Hepatocyte (in vitro differentiated cells): Measurements from ENCODE around the gene STAMBP. TPM values are rescaled to one million over a fixed set of nuclear protein-coding genes. Genes with fewer than 3 reads are reported as not detected.
"Not testable (repeated sequence)": the region's sequence is repeated elsewhere in the genome, so short reads cannot be mapped to it uniquely, and the experiment has no call there.

Experiments
- DNase-seq: peaks from one replicate; pipeline ENCODE4 v3.0.0-alpha.2; 2016; ENCODE audit warnings: low spot score
- H2AFZ ChIP-seq: fragments of 200-600 bp; sonication (generic); 2 replicates; pipeline ENCODE4 v1.6.0; 2016; ENCODE audit warnings: antibody characterized with exemption, mild to moderate bottlenecking
- H3K27ac ChIP-seq: fragments of 200-600 bp; sonication (generic); 2 replicates; pipeline ENCODE4 v1.5.1; 2016; ENCODE audit warnings: mild to moderate bottlenecking
- H3K27me3 ChIP-seq: fragments of 200-600 bp; sonication (generic); 2 replicates; pipeline ENCODE4 v1.6.1; 2016
- H3K36me3 ChIP-seq: fragments of 200-600 bp; sonication (generic); replicated peaks from 2 replicates; pipeline ENCODE4 v1.5.1; 2016; ENCODE audit warnings: low read depth; ENCODE audit not compliant: insufficient read depth
- H3K4me1 ChIP-seq: fragments of 200-600 bp; sonication (generic); 2 replicates; pipeline ENCODE4 v1.5.1; 2016; ENCODE audit warnings: mild to moderate bottlenecking, moderate library complexity; ENCODE audit not compliant: insufficient read depth
- H3K4me2 ChIP-seq: fragments of 200-600 bp; sonication (generic); 2 replicates; pipeline ENCODE4 v1.6.0; 2016
- H3K4me3 ChIP-seq: fragments of 200-600 bp; sonication (generic); 2 replicates; pipeline ENCODE4 v1.5.1; 2016; ENCODE audit warnings: mild to moderate bottlenecking
- H3K79me2 ChIP-seq: fragments of 200-600 bp; sonication (generic); 2 replicates; pipeline ENCODE4 v1.6.0; 2017; ENCODE audit warnings: mild to moderate bottlenecking
- H3K9me2 ChIP-seq: fragments of 200-600 bp; sonication (generic); replicated peaks from 2 replicates; pipeline ENCODE4 v1.6.0; 2017; ENCODE audit warnings: mild to moderate bottlenecking; ENCODE audit not compliant: insufficient read depth
- H3K9me3 ChIP-seq: fragments of 200-600 bp; sonication (generic); 2 replicates; pipeline ENCODE4 v1.5.1; 2016; ENCODE audit warnings: low read depth, mild to moderate bottlenecking
- H4K20me1 ChIP-seq: fragments of 200-600 bp; sonication (generic); 2 replicates; pipeline ENCODE4 v1.6.0; 2016; ENCODE audit warnings: mild to moderate bottlenecking; ENCODE audit not compliant: insufficient read depth, poor library complexity, severe bottlenecking
- CTCF ChIP-seq: fragments of 200-600 bp; sonication (generic); IDR thresholded peaks from 2 replicates; pipeline ENCODE4 v1.5.1; 2016; ENCODE audit warnings: antibody characterized with exemption, mild to moderate bottlenecking; ENCODE audit not compliant: poor library complexity
- EZH2 ChIP-seq: fragments of 200-600 bp; sonication (generic); IDR thresholded peaks from 2 replicates; pipeline ENCODE4 v1.6.1; 2016; ENCODE audit warnings: antibody characterized with exemption, mild to moderate bottlenecking, borderline replicate concordance
- EZH2phosphoT487 ChIP-seq: fragments of 200-600 bp; sonication (generic); IDR thresholded peaks from one replicate; pipeline ENCODE4 v1.6.1; 2018; ENCODE audit warnings: antibody characterized with exemption, mild to moderate bottlenecking, low read depth, moderate library complexity; ENCODE audit not compliant: unreplicated experiment, severe bottlenecking
- WGBS: methylation state at CpG from one replicate; pipeline ENCODE4 v1.1.6; 2016; ENCODE audit warnings: low lambda C conversion rate; ENCODE audit errors: missing lambda C conversion rate; 5-methylcytosine and 5-hydroxymethylcytosine counted together
- polyA plus RNA-seq: library from polyadenylated mRNA; unstranded; fragments of >200 nt; fragmentation: Nextera tagmentation; extraction: Ambion mirVana; gene quantifications from 2 replicates; pipeline ENCODE4 v1.2.1, GENCODE V29; 2016
- total RNA-seq: library from RNA; depleted of rRNA; stranded (reverse); fragments of >200 nt; gene quantifications from 2 replicates; pipeline ENCODE4 v1.2.3, GENCODE V29; 2014

STAMBP gene
- total RNA-seq: 34.3 and 55.2 TPM in 2 replicates
- 40.0 and 43.0 TPM in 2 replicates for polyA plus RNA-seq

GRCh38 chr2:73828818-73829570, at the start of gene STAMBP:
TSS of gene STAMBP (plus strand) at chr2:73828961. CDS start at chr2:73830857, 1,896 bp downstream.
- H3K9me3 ChIP-seq: no peaks in the 10 kb centered on the region
- H3K27ac ChIP-seq: peak within 1 kb of the TSS; percentile 94
- H3K4me2 ChIP-seq: peak within 1 kb of the TSS; percentile 91
- H3K4me3 ChIP-seq: peak within 1 kb of the TSS; percentile 59
- H3K36me3 ChIP-seq: no peaks in the 10 kb centered on the region
- TF ChIP-seq CTCF (no peak), EZH2phosphoT487 (no peak), EZH2 (no peak)
- no peaks in the 10 kb centered on the region for H3K27me3 ChIP-seq
- no peaks in the 10 kb centered on the region for H3K9me2 ChIP-seq
- peaks cover 46% of the 10 kb centered on the region for H3K79me2 ChIP-seq
- H4K20me1 ChIP-seq: no peaks in the 10 kb centered on the region
- peak within 1 kb of the TSS; percentile 81 for H2AFZ ChIP-seq
- peaks cover 6% of the 10 kb centered on the region for H3K4me1 ChIP-seq
- DNase-seq: peak; percentile 97
- 1% methylated on average over 47 of the region's 48 CpGs for WGBS

DNA sequence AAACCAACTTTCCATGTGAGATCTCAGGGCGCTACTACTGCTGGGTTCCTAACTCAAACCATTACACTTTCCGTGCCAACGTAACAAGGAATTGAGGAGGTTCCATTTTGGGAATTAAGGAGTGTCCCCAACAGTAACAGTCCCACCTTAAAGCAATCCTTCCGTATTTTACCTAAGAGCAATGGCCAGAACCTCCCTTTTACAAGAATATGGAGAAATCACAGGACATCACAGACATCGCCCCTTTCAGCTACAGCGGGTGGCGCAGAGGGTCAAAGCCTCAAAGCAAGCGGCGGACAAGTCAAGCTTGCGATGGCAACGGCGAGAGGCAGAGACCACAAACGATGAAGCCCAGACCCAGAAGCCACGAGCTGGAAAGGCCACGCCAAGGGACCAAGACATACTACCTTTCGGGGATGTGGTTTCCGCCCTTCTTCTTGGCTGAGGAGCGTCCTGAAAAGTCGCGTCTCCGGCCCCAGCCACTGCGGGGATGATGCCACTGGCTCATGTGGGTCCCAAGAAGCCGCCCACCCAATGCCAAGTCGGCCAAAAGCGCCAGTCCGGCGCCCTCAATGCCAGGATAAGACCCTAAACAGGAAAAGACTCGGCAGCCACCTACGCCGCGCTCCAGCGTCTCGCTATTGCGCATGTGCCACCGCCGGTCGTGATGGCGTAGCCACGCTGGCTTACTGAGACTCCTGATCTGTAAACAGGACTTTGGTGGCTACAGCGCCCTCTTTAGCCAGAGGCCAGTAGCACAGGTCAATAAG, 49.1 kb upstream of the STAMBP start, which contains the start of gene DUSP11:
DUSP11 (minus strand) TSS at position 637 of the 770 bp plus-strand sequence; CDS start at position 508, 129 bp downstream.
- Histone ChIP-seq H3K36me3 (no peaks in the 10 kb centered on the region), H3K79me2 (peaks cover 27% of the 10 kb centered on the region), H3K27ac (peak within 1 kb of the TSS; percentile 90), H3K27me3 (no peaks in the 10 kb centered on the region), H4K20me1 (no peaks in the 10 kb centered on the region), H3K4me2 (peak within 1 kb of the TSS; percentile 83), H2AFZ (peak within 1 kb of the TSS; percentile 89), H3K4me1 (peaks cover 11% of the 10 kb centered on the region), H3K9me2 (no peaks in the 10 kb centered on the region), H3K9me3 (no peaks in the 10 kb centered on the region), H3K4me3 (peak within 1 kb of the TSS; percentile 67)
- TF ChIP-seq EZH2phosphoT487 (no peak), CTCF (peak; percentile 90), EZH2 (no peak)
- 1% methylated on average over 40 of the region's 40 CpGs for WGBS
- DNase-seq: peak; percentile 97

- Histone ChIP-seq H3K9me3 (no peaks in the 10 kb centered on the region), H4K20me1 (no peaks in the 10 kb centered on the region), H3K36me3 (no peaks in the 10 kb centered on the region), H3K27ac (no peak overlapping the region), H3K4me2 (peak overlapping the region; percentile 69), H3K79me2 (peaks cover 27% of the 10 kb centered on the region), H3K9me2 (no peaks in the 10 kb centered on the region), H3K4me1 (peaks cover 11% of the 10 kb centered on the region), H2AFZ (peak overlapping the region; percentile 46), H3K4me3 (no peak overlapping the region), H3K27me3 (no peaks in the 10 kb centered on the region)
- TF ChIP-seq CTCF: no peak
- TF ChIP-seq EZH2phosphoT487: no peak
- TF ChIP-seq EZH2: no peak
- DNase-seq: no peak
- WGBS: 3% methylated on average over 7 of the region's 7 CpGs
Observed at GRCh38 chr2:73780237-73780582, 48.6 kb upstream of the STAMBP start.

DNA sequence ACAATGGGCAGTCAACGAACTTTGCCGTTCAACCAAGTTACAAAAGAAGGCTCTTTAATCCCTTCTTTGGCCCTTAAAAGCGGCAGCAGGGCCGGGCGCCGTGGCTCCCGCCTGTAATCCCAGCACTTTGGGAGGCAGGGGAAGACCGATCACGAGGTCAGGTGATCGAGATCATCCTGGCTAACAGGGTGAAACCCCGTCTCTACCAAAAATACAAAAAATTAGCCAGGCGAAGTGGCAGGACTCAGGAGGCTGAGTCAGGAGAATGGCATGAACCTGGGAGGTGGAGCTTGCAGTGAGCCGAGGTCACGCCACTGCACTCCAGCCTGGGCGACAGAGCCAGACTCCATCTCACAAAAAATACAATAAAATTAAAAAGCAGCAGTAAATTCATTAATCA, 45.4 kb upstream of the STAMBP start:
- not testable (repeated sequence) for H3K27ac ChIP-seq, H3K4me3 ChIP-seq, H3K27me3 ChIP-seq, DNase-seq, H3K9me3 ChIP-seq, H3K4me1 ChIP-seq, H3K36me3 ChIP-seq, H4K20me1 ChIP-seq, H3K9me2 ChIP-seq, H3K4me2 ChIP-seq, H2AFZ ChIP-seq
- 78% methylated on average over 15 of the region's 15 CpGs for WGBS
- peaks cover 14% of the 10 kb centered on the region for H3K79me2 ChIP-seq

- not testable (repeated sequence) for H4K20me1 ChIP-seq, H3K36me3 ChIP-seq, H3K27me3 ChIP-seq, H3K4me2 ChIP-seq, H3K79me2 ChIP-seq, H3K9me2 ChIP-seq, H3K9me3 ChIP-seq, H3K27ac ChIP-seq, H2AFZ ChIP-seq, H3K4me3 ChIP-seq, H3K4me1 ChIP-seq, DNase-seq
- WGBS: 63% methylated on average over 3 of the region's 3 CpGs
Observed at GRCh38 chr2:73783883-73784282, 44.9 kb upstream of the STAMBP start, which contains the start of gene C2orf78. TSS of gene C2orf78 (plus strand) at chr2:73784183. CDS start at chr2:73784310, 127 bp downstream.
